Right cardiac atrium (tissue), 5 donors: ENCODE data around the gene HEPACAM. TPM values are rescaled to one million over a fixed set of nuclear protein-coding genes. Genes with fewer than 3 reads are reported as not detected.

Experiments used
- ATAC-seq, 2 donors: fragments of 200-7000 bp; cut with Tn5 transposase; one replicate each; pipeline versions ENCODE4 v1.8.0 to v1.9.1; 2020; ENCODE audit warnings: moderate library complexity in 2 of 2, mild to moderate bottlenecking in 1 of 2
- DNase-seq, 3 donors: peaks; one replicate each; pipeline ENCODE4 v3.0.0-alpha.2; 2020
- H3K27ac ChIP-seq: one replicate; pipeline ENCODE4 v1.5.1; 2013; ENCODE audit warnings: mild to moderate bottlenecking, low read length, control low read depth, moderate library complexity
- H3K27me3 ChIP-seq: one replicate; pipeline ENCODE4 v1.6.1; 2013; ENCODE audit not compliant: control insufficient read depth, insufficient read depth
- H3K4me1 ChIP-seq: one replicate; pipeline ENCODE4 v1.6.1; 2013; ENCODE audit warnings: low read length; ENCODE audit not compliant: control insufficient read depth, insufficient read depth
- H3K4me3 ChIP-seq: one replicate; pipeline ENCODE4 v1.5.1; 2013; ENCODE audit warnings: low read length, control low read depth
- H3K9me3 ChIP-seq: one replicate; pipeline ENCODE4 v1.6.1; 2013; ENCODE audit warnings: low read length; ENCODE audit not compliant: control insufficient read depth
- WGBS: extraction: QIAGEN DNeasy Blood & Tissue Kit; methylation state at CpG from one replicate; pipeline ENCODE4 v1.1.7; 2013; 5-methylcytosine and 5-hydroxymethylcytosine counted together
- intact Hi-C, 4 donors: fragments of 100-400 bp; cut with DNase I; formaldehyde crosslinking; loops; one replicate each; pipeline versions ENCODE4 v1.11.0 to v1.14.0; 2022 to 2023
- polyA plus RNA-seq: library from polyadenylated mRNA; stranded (reverse); fragments of 200-250 nt; gene quantifications from one replicate; pipeline ENCODE4 v1.2.3, GENCODE V29; 2013
- total RNA-seq, 4 donors: library from RNA; stranded (reverse); fragmentation: NEBNext Ultra II Directional; extraction: Animal tissue kit (Norgen Biotek cat#: 25700); gene quantifications; one replicate each; pipeline ENCODE4 v1.2.1, GENCODE V29; 2021
- donor health status: healthy with polysubstance abuse.
- donor health status: DM: no; HTN: yes; CAD: no.
- donor health status: DM: no; HTN: no; CAD: no.
- donor health status: DM: no; HTN: yes; CAD: no; lungs with severe emphysema.
- donor health status: DM: yes; HTN: yes; CAD: no.

Gene HEPACAM
- total and polyA plus RNA-seq, 5 donors: 0.26 to 1.9 (median 0.38) TPM

DNA sequence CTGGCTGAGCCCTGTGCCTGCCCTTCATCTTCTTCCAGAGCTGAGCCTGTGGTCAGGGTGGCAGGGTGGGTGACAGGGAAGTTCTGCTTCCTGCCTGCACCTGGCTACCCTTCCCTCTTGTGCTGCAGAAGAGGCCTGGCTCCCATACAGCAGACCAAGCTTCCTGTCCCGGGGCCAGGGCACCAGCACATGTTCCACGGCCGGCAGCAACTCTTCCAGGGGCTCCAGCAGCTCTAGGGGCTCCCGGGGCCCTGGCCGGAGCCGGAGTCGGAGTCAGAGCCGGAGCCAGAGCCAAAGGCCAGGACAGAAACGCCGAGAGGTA lies 55.6 kb downstream of the HEPACAM start:
- 61% methylated on average over 10 of the region's 10 CpGs for WGBS
- peak in 1 of 3 donors; percentile 47 for DNase-seq
- H3K27me3 ChIP-seq: no peaks in the 10 kb centered on the region
- H3K27ac ChIP-seq: no peak overlapping the region
- ATAC-seq: no peak
- H3K4me3 ChIP-seq: no peak overlapping the region
- intact Hi-C loops: no loop called here
- no peaks in the 10 kb centered on the region for H3K4me1 ChIP-seq
- no peaks in the 10 kb centered on the region for H3K9me3 ChIP-seq

DNA sequence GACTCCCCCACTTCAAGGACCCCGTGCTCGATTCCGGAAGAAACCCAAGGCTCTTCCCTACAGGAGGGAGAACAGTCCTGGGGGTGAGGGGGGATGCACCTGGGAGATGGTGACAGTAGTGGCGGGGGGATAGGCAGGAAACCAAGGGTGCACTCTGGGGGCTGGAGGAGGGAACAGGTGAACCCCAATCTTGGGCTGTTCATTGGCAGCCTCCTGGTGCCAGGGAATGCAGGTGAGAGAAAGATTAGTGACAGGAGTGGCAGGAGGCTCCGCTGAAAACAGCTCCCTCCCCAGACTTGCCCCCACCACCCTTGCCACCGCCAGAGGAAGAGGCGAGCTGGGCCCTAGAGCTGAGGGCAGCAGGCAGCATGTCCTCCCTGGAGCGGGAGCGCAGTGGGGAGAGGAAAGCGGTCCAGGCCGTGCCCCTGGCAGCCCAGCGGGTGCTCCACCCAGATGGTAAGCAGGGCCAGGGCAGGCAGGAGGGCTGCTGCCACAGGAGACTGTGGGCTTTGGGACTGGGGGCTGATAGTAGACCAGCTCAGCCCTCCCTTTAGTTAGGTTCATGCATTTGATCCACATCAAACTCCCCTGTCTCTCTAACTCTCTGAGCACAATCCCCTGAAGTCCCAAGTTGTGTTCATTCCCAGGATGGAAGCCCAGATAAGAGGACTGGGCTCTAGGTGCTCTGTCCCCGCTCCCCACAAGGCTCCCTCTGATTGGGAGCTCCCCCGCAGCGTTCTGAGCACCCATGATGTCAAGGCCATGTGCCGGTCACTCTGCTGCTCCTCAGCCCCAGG lies 56.2 kb downstream of the HEPACAM start:
- ATAC-seq (no peak), DNase-seq (peak in 1 of 3 donors; percentile 47)
- H3K4me1 ChIP-seq: no peaks in the 10 kb centered on the region
- no peaks in the 10 kb centered on the region for H3K27me3 ChIP-seq
- intact Hi-C loops: no loop called here
- H3K27ac ChIP-seq: no peak overlapping the region
- no peak overlapping the region for H3K4me3 ChIP-seq
- 81% methylated on average over 16 of the region's 16 CpGs for WGBS
- no peaks in the 10 kb centered on the region for H3K9me3 ChIP-seq

GRCh38 chr11:124878759-124879492 lies 56.9 kb downstream of the HEPACAM start:
- DNase-seq: no peak
- 90% methylated on average over 11 of the region's 11 CpGs for WGBS
- intact Hi-C loops: no loop called here

GRCh38 chr11:124877910-124878758 lies 57.7 kb downstream of the HEPACAM start:
- Histone ChIP-seq H3K4me1 (no peaks in the 10 kb centered on the region), H3K4me3 (no peak overlapping the region), H3K27me3 (no peaks in the 10 kb centered on the region), H3K27ac (no peak overlapping the region), H3K9me3 (no peaks in the 10 kb centered on the region)
- WGBS: 55% methylated on average over 17 of the region's 17 CpGs
- ATAC-seq: no peak
- no peak for DNase-seq
- intact Hi-C loops: no loop called here

More at GRCh38 chr11:124878759-124879492, 56.9 kb downstream of the HEPACAM start:
- Histone ChIP-seq H3K4me3 (no peak overlapping the region), H3K4me1 (no peaks in the 10 kb centered on the region), H3K9me3 (no peaks in the 10 kb centered on the region), H3K27me3 (no peaks in the 10 kb centered on the region), H3K27ac (no peak overlapping the region)
- no peak for ATAC-seq

DNA sequence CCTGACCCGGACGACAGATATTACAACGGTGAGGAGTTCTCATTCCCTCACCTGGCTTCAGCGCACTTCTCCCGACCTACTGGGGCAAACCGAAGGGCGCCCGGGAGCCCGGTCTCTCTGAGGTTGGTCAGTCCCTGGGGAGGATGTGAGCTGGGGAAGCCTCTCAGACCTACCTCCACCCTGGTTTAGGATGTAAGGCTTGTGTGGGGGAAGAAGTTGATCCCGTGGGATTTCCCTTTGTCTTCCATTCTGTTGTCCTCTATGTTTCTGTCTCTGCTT lies 58.3 kb downstream of the HEPACAM start:
- H3K4me1 ChIP-seq: no peaks in the 10 kb centered on the region
- peak overlapping the region; percentile 30 for H3K4me3 ChIP-seq
- 36% methylated on average over 10 of the region's 10 CpGs for WGBS
- ATAC-seq (no peak), DNase-seq (no peak)
- no peak overlapping the region for H3K27ac ChIP-seq
- intact Hi-C loops: no loop called here
- no peaks in the 10 kb centered on the region for H3K27me3 ChIP-seq
- H3K9me3 ChIP-seq: no peaks in the 10 kb centered on the region

GRCh38 chr11:124876818-124877630 lies 58.8 kb downstream of the HEPACAM start:
- Histone ChIP-seq H3K4me1 (no peaks in the 10 kb centered on the region), H3K4me3 (peak overlapping the region; percentile 30), H3K27ac (no peak overlapping the region), H3K9me3 (no peaks in the 10 kb centered on the region), H3K27me3 (no peaks in the 10 kb centered on the region)
- peak in 1 of 2 donors; percentile 0 for ATAC-seq
- whole genome bisulfite sequencing: 14% methylated on average over 30 of the region's 30 CpGs
- DNase-seq: peak in 1 of 3 donors; percentile 62
- intact Hi-C loops: no loop called here

GRCh38 chr11:124875943-124876817 lies 59.7 kb downstream of the HEPACAM start:
- Histone ChIP-seq H3K4me3 (peak overlapping the region; percentile 30), H3K9me3 (no peaks in the 10 kb centered on the region), H3K4me1 (no peaks in the 10 kb centered on the region), H3K27me3 (no peaks in the 10 kb centered on the region), H3K27ac (peak overlapping the region; percentile 48)
- WGBS: under 1% methylated on average over 69 of the region's 69 CpGs
- intact Hi-C loops: no loop called here
- ATAC-seq: peak; percentile 91 to 93
- DNase-seq: peak; percentile 93 to 96 (median 95)

DNA sequence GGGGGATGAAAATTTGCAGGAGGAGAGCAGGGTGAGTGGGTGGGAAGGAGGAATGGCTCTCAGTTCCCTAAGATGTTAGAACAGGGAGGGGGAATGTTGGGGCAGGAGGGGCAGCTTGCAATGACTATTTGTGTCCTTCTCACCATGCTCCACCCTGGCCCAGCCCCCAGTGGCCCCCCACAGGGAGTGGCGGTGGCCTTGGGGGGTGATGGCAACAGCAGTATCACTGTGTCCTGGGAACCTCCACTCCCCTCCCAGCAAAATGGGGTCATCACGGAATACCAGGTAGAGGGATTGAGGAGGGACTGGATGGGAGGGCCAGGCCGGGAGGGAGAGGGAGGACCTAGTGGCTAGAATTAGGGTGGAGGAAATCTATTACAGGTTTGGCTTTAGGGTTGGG lies 60.4 kb downstream of the HEPACAM start:
- no peak overlapping the region for H3K4me3 ChIP-seq

DNA sequence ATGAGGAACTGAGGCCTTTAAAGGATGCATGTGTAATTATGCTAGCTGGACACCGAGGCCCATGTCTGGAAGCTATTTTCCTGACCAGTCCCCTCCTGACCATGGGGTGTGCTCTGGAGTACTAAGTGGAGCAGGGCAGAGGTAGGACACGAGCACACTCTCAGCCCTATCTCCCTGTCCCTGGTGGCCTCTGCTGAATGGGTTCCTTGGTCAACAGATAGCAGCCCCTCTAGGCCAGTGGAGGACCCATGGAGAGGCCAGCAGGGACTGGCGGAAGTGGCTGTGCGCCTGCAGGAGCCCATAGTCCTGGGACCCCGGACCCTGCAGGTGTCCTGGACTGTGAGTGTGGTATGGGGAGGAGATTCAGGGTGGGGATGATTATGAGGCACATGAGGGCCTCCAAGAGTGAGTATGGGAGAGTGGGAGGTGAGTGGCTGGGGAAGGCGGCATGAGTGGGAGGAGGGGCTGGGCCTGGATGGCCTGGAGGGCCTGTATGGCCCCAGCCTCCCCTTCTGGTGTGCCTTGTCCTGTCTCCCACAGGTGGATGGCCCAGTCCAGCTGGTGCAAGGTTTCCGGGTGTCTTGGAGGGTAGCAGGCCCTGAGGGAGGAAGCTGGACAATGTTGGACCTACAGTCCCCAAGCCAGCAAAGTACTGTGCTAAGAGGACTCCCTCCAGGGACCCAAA lies 61.1 kb downstream of the HEPACAM start:
- ATAC-seq (no peak), DNase-seq (no peak)
- Histone ChIP-seq H3K9me3 (no peaks in the 10 kb centered on the region), H3K4me1 (no peaks in the 10 kb centered on the region), H3K27me3 (no peaks in the 10 kb centered on the region), H3K4me3 (no peak overlapping the region), H3K27ac (no peak overlapping the region)
- intact Hi-C loops: no loop called here
- WGBS: 94% methylated on average over 7 of the region's 7 CpGs

More for the DNA sequence above, 60.4 kb downstream of the HEPACAM start:
- intact Hi-C loops: no loop called here
- Histone ChIP-seq H3K27me3 (no peaks in the 10 kb centered on the region), H3K4me1 (no peaks in the 10 kb centered on the region), H3K9me3 (no peaks in the 10 kb centered on the region), H3K27ac (no peak overlapping the region)
- ATAC-seq: no peak
- WGBS: 57% methylated on average over 3 of the region's 3 CpGs
- DNase-seq: no peak
